AML-193 (cell line): ENCODE data around the gene TPPP3.
A peak's percentile ranks its signal among the peaks of the same experiment; 100 is the strongest.

ENCODE experiments used
- DNase-seq, 2 experiments: peaks; one replicate each; lab custom pipeline; 2025; lab: John Stamatoyannopoulos, UW

TPPP3 gene

GRCh38 chr16:67404740-67405226 lies 11.5 kb upstream of the TPPP3 start:
- no peak for DNase-seq

GRCh38 chr16:67403976-67404555 lies 10.8 kb upstream of the TPPP3 start:
- DNase-seq = no peak

- DNase-seq = no peak
These were observed 7.6 kb upstream of the TPPP3 start for GRCh38 chr16:67400901-67401300.

- DNase-seq = no peak
These were observed 6.7 kb upstream of the TPPP3 start for GRCh38 chr16:67399749-67400704.

DNA sequence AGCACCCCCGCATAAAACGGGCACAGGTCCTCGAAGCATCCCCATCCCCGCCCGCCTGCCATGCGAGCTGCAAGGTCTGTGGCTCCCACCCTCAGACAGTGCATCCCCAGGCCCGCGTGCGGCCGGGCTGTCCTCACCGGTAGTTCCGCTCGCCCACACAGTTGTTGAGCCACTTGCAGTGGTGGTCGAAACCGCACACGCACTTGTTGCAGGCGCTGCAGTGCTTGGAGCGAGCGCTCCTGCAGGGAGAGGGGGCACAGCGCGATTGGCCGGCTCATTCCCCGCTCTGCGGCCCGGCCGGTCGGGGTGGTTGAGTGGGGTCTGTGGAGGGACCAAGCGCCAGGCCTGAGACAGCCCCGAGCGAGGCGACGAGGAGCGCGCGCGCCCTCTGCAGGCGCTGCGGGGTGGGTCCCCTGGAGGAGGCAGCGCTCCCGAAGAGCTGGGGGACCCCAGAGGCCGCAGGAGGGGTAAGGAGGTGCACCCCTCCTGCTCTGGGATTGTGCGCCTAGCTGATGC lies 6.0 kb upstream of the TPPP3 start:
- DNase-seq = peak; percentile 5 to 27

GRCh38 chr16:67398546-67399217 lies 5.4 kb upstream of the TPPP3 start:
- DNase-seq = no peak

- no peak for DNase-seq
These were observed 4.7 kb upstream of the TPPP3 start for GRCh38 chr16:67397812-67398545.

DNA sequence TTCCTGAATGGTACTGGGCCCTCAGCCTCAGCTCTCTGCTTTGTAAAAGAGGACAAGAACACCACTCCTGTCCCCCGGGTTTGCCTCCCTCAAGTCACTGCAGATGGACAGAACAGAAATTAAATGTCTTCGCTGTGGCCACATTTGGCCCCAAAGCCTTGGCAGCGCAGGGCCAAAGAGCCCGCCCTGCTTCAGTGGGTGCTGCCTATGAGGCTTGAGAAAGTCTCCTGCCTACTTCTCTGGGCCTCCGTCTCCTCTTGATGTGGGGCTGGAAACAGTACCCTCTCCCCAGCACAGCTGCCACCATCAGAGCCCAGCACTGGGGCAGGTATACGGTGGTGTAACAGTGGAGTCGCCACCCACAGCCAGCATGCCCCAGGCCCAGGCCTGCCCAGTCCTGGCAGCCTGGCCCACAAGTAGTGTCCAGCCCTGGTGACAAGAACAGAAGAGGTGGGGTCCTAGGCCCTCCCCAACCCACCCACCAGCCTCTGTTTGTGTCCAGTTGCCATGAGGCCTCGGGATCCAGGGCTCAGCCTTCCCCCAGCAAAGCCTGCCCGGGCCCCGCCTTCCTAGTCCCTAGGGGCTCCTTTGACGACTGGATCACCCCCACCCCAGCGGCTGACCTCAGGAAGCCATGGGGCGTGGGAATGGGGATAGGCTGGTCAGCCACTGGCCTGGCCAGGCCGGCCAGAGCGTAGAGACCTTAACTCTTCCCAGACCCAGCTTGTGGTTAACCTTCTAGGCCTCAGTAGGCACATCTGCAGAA lies 3.9 kb upstream of the TPPP3 start:
- no peak for DNase-seq

GRCh38 chr16:67396159-67397035 lies 3.1 kb upstream of the TPPP3 start:
- no peak for DNase-seq

- no peak for DNase-seq
These were observed 2.3 kb upstream of the TPPP3 start for GRCh38 chr16:67395458-67396158.

DNA sequence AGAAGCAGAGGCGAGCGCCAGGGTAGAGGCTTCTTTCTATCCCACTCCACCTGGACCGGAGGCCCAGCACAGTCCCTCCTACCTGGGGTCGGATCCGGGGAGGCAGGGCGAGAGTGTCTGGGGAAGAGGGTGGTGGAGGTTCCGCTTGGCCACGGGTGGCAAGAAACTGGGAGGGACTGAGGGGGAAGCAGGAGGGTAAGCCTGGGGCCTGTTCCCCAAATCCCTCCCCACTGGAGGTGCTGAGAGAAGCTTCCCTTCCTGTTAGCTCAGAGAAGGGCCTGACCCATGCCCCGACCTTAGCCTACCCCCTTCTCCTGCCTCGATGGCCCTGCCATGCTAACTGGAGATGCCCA lies 1.8 kb upstream of the TPPP3 start:
- DNase-seq = no peak

- no peak for DNase-seq
These were observed 1.1 kb upstream of the TPPP3 start for GRCh38 chr16:67394155-67395104.

DNA sequence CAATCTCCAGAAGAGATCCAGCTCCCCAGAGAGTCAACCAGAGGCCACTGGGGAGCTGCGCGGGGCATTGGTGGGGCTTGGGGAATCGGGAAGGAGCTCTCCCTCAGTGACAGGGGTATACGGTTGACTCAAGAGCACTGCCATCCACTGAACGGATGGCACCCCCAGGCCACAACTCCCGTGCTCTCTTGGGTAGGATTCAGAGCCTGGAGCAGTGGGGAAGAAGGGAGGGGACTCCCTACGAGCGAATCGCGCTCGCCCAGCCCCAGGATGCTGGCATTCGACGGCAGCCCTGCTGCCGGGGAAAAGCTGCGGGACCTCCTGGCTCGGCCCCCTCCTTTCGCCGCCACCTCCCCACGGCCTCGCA lies 473 bp upstream of the TPPP3 start:
- DNase-seq = no peak

GRCh38 chr16:67392301-67393059 lies 818 bp downstream of the TPPP3 start:
- DNase-seq = no peak

DNA sequence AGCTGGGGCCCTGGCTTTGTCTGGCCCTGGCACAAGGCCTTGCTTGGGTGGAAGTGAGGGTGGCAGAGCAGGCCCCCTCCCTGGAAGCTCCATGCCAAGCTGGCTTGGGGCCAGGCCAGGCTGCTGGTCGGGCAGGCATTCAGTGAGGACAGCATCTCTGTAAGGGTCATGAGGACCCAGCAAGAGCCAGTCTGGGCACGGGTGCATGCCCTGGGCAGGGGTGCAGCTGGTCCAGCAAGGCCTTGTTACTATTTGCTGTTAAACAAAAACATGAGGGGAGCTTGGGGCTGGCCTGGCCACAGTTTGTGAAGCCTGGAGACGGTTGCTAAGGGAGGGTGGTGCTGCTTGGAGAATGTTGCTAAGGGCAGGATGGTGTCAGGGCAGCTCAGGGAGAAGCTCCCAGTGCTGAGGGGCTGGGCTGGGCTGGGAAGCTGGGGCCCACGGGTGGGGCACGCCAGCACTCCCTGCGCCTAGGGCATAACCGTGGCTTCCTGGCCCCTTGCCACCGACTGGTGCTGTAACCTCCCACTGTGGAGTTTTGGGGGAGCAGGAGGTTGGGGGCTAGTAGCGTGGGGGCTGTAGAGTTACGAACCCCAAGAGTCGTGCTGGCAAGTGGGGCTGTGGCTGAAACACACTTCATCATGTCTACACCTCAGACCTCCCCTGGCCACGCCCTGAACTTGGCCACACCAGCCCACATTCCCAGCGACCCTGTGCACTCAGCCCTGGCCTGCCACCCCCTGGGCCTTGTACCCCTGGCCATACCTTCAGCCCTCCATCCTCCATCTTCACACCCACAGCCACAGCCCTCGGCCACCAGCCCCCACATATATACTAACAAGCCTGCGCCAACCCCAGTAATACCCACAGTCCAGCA lies 1.6 kb downstream of the TPPP3 start:
- no peak for DNase-seq

GRCh38 chr16:67390816-67391423 lies 2.4 kb downstream of the TPPP3 start:
- DNase-seq = no peak
